ENCODE results near the gene CACNA2D3. TPM values are rescaled to one million over a fixed set of nuclear protein-coding genes. Genes with fewer than 3 reads are reported as not detected.
A peak's percentile ranks its signal among the peaks of the same experiment; 100 is the strongest.

The CACNA2D3 gene
- total and polyA plus RNA-seq, 5 donors = 29.2 to 64.5 (median 42.4) TPM

DNA sequence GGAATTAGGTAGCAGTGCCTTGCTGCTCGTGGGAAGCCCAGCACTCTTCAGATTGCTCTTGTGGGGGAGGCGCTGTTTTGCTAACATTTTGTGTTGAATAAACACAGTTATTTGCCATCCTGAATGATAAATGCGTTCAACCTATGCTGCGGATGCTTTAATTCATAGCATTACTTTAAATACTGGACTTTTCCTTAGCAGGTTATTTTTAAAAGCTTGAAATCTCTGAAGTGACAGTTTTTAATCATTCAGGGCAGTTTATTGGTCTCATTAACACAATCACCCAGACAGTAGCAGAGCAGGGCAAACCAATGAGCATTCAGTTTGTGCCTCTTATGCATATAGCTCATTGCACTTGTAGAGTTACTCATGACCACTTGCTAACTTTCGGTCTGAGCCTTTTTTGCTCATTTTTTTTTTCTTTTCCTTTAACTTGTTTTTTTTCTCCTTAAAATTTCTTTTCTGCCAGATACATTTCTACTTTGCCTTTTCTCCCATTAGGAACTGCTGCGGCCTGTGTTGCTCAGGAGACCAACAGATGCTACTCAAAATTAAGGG is 5.2 kb downstream of the CACNA2D3 start:
- H3K27ac ChIP-seq (ENCODE audit: low read length) = no peak overlapping the region
- H3K9me3 ChIP-seq (ENCODE audit: control insufficient read depth, low read length) = no peaks in the 10 kb centered on the region
- WGBS = 86% methylated on average over 6 of the region's 6 CpGs
- intact Hi-C loops (cut with DNase I) = no loop called here
- no peak for DNase-seq
- H3K4me1 ChIP-seq (ENCODE audit: control insufficient read depth, insufficient read depth, low read length) = peaks cover 7% of the 10 kb centered on the region
- H3K4me3 ChIP-seq (ENCODE audit: low read length) = no peak overlapping the region
- ATAC-seq = no peak
- no peaks in the 10 kb centered on the region for H3K27me3 ChIP-seq (ENCODE audit: control insufficient read depth, insufficient read depth)

DNA sequence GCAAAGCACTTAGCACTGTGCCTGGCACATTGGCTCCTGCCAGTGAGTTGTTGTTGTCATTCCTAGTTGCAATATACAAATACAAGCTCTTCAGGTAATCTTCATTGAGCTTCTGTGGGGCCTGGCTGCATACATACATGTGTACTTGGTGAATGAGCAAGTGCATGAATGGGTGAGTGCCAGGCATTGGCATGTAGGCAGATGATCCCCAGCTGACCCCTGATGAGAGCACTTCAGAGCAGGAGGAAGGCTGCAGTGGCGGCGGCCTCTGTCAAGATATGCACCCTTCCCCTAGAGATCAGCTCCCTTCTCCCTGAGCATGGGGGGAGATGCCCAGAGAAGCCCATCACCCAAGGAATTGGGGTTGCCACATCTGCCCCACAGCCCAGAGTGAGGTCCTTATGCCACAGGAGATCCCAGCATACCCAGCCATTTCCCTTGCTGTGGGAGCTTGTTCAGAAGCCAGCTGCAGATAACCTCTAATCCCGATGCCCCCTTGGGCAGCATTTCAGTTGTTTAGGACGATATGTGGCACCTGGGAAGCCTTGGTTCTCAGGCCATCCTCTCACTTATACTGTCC is 8.8 kb downstream of the CACNA2D3 start:
- 69% methylated on average over 4 of the region's 4 CpGs for WGBS
- ATAC-seq = peak in 1 of 2 donors; percentile 27
- Histone ChIP-seq H3K27ac (ENCODE audit: low read length) (no peak overlapping the region), H3K4me3 (ENCODE audit: low read length) (no peak overlapping the region), H3K27me3 (ENCODE audit: control insufficient read depth, insufficient read depth) (no peaks in the 10 kb centered on the region), H3K4me1 (ENCODE audit: control insufficient read depth, insufficient read depth, low read length) (peaks cover 9% of the 10 kb centered on the region), H3K9me3 (ENCODE audit: control insufficient read depth, low read length) (no peaks in the 10 kb centered on the region)
- no peak for DNase-seq
- intact Hi-C loops (cut with DNase I) = no loop called here

DNA sequence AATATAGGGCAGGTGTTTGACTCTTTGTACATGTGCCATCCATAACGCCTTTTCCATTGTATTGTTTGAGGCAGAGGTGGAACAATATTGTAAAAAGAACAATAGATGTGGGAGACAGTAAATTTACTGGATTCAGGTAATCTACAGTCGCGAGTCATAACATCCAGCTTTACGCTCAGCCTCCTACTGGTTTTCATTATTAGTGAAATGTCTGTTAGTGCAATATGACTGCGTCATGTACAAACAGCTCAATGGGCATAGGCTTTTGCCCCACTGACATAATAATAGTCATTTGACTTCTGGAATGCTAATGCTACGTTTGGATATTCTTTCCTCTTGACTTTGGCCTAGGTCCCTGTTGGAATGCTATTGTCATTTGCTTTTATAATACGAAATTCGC is 9.5 kb downstream of the CACNA2D3 start:
- Histone ChIP-seq H3K27me3 (ENCODE audit: control insufficient read depth, insufficient read depth) (no peaks in the 10 kb centered on the region), H3K4me1 (ENCODE audit: control insufficient read depth, insufficient read depth, low read length) (peaks cover 9% of the 10 kb centered on the region), H3K4me3 (ENCODE audit: low read length) (no peak overlapping the region), H3K9me3 (ENCODE audit: control insufficient read depth, low read length) (no peaks in the 10 kb centered on the region), H3K27ac (ENCODE audit: low read length) (no peak overlapping the region)
- intact Hi-C loops (cut with DNase I) = no loop called here
- WGBS = 80% methylated on average over 8 of the region's 8 CpGs
- ATAC-seq (no peak), DNase-seq (no peak)

DNA sequence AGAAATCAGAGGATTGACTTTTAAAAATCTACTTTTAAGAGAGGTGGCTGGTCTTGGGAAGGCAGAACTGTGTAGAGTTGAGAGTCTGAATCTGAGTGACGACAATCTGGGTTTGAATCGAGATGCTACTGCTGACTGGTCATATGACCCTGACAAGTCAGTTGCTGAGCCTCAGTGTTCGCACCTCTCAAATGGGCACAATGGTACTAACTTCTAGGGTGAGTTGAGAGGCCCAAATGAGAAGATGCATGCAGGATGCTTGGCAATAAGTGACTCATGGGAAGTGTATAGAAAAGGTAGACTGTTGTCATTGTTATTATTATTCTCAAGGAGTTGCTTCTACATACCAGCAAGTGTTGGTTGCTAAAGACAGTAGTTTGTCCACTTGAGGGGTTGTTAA is 10.3 kb downstream of the CACNA2D3 start:
- H3K27me3 ChIP-seq (ENCODE audit: control insufficient read depth, insufficient read depth) = no peaks in the 10 kb centered on the region
- H3K4me3 ChIP-seq (ENCODE audit: low read length) = no peak overlapping the region
- DNase-seq (no peak), ATAC-seq (no peak)
- H3K9me3 ChIP-seq (ENCODE audit: control insufficient read depth, low read length) = no peaks in the 10 kb centered on the region
- intact Hi-C loops (cut with DNase I) = no loop called here
- 85% methylated on average over 3 of the region's 3 CpGs for WGBS
- H3K4me1 ChIP-seq (ENCODE audit: control insufficient read depth, insufficient read depth, low read length) = peaks cover 9% of the 10 kb centered on the region
- no peak overlapping the region for H3K27ac ChIP-seq (ENCODE audit: low read length)

DNA sequence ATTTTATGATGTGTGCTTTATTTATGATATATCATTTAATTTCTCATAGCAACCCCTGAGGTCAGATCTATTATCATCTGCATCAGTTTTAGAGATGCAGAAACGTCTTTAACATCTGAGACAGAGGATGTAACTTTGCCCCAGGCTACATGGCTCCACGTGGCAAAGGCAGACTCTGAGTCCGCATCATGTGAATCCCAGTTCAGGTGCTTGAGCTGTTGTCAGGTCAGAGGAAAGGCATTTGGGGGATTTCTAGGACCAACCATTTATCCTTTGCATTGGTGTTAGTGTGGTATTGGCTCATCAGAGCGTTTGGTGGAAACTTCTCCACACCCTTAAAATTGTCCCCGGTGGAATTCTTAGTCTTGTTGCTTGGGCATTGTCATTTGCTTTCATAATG is 10.8 kb downstream of the CACNA2D3 start:
- no peak for ATAC-seq
- DNase-seq = no peak
- WGBS = 65% methylated on average over 5 of the region's 5 CpGs
- no peaks in the 10 kb centered on the region for H3K9me3 ChIP-seq (ENCODE audit: control insufficient read depth, low read length)
- no peak overlapping the region for H3K4me3 ChIP-seq (ENCODE audit: low read length)
- intact Hi-C loops (cut with DNase I) = no loop called here
- no peak overlapping the region for H3K27ac ChIP-seq (ENCODE audit: low read length)
- H3K4me1 ChIP-seq (ENCODE audit: control insufficient read depth, insufficient read depth, low read length) = peaks cover 9% of the 10 kb centered on the region
- no peaks in the 10 kb centered on the region for H3K27me3 ChIP-seq (ENCODE audit: control insufficient read depth, insufficient read depth)

DNA sequence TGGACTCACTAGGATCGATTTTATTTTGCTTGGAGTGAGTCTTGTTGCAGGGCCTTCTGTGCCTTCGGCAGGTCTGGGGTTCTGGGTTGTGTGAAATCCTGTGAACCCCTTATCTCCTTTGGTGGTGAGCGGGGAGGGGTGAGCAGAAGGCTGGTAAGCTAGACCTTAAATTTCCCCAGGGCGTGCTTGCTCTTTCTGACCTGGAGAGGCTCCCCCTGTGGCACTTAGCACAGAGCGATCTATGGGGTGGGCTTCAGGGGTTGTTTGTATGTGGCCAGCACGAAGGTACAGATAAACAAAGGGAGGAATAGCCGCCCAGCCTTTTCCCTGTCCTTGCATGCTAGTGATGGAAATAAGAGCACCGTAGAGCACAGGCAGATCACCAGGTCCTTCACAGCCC is 11.8 kb downstream of the CACNA2D3 start:
- no peaks in the 10 kb centered on the region for H3K27me3 ChIP-seq (ENCODE audit: control insufficient read depth, insufficient read depth)
- intact Hi-C loops (cut with DNase I) = no loop called here
- no peaks in the 10 kb centered on the region for H3K9me3 ChIP-seq (ENCODE audit: control insufficient read depth, low read length)
- no peak for ATAC-seq
- no peak for DNase-seq
- H3K4me3 ChIP-seq (ENCODE audit: low read length) = no peak overlapping the region
- peaks cover 9% of the 10 kb centered on the region for H3K4me1 ChIP-seq (ENCODE audit: control insufficient read depth, insufficient read depth, low read length)
- 71% methylated on average over 8 of the region's 8 CpGs for WGBS
- no peak overlapping the region for H3K27ac ChIP-seq (ENCODE audit: low read length)

DNA sequence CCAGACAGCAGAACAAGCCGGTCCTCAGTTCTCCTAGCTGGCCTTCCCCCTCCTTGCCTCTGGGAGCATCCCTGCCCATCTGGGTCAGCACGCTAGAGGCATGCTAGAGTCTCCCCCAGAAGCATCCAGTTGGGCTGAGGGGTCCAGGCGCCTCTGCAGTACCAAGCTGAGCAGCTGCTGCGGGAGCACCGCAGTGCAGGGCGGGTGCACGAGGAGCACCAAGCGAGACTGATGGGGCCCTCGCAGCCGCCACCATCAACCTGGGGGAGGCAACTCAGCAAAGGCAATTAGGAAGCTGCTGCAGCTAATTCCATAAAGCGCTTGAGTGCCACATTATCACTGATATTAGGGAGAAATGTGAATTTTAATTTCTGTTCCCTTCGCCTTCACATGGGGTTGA is 12.4 kb downstream of the CACNA2D3 start:
- H3K4me1 ChIP-seq (ENCODE audit: control insufficient read depth, insufficient read depth, low read length) = peaks cover 9% of the 10 kb centered on the region

DNA sequence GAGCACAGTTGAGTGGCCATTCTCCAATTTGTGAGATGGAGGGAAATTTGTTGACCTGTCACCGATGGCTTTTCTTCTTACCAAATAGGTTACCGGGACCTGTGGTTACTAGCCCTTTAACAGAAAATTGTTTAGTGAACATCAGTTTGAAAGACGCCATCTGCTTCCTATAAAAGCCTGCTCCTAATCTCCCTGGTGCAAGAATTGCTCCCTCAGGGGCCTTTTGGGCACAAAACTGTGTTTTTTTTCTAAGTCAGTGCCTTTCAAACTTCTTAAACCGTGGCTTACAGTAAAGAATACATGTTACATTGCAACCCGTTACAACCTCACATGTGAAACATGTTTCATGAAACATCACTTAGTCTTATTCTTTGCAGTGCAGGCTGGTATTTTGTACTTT is 15.0 kb downstream of the CACNA2D3 start:
- no peaks in the 10 kb centered on the region for H3K9me3 ChIP-seq (ENCODE audit: control insufficient read depth, low read length)
- no peak overlapping the region for H3K4me3 ChIP-seq (ENCODE audit: low read length)
- no peak for ATAC-seq
- 60% methylated on average over 5 of the region's 5 CpGs for WGBS
- DNase-seq = no peak
- no peaks in the 10 kb centered on the region for H3K27me3 ChIP-seq (ENCODE audit: control insufficient read depth, insufficient read depth)
- intact Hi-C loops (cut with DNase I) = no loop called here
- peaks cover 5% of the 10 kb centered on the region for H3K4me1 ChIP-seq (ENCODE audit: control insufficient read depth, insufficient read depth, low read length)
- no peak overlapping the region for H3K27ac ChIP-seq (ENCODE audit: low read length)

More for the DNA sequence above, 12.4 kb downstream of the CACNA2D3 start:
- WGBS = 88% methylated on average over 12 of the region's 12 CpGs
- Histone ChIP-seq H3K27me3 (ENCODE audit: control insufficient read depth, insufficient read depth) (no peaks in the 10 kb centered on the region), H3K4me3 (ENCODE audit: low read length) (no peak overlapping the region), H3K9me3 (ENCODE audit: control insufficient read depth, low read length) (no peaks in the 10 kb centered on the region), H3K27ac (ENCODE audit: low read length) (no peak overlapping the region)
- no peak for DNase-seq
- ATAC-seq = no peak
- intact Hi-C loops (cut with DNase I) = no loop called here

DNA sequence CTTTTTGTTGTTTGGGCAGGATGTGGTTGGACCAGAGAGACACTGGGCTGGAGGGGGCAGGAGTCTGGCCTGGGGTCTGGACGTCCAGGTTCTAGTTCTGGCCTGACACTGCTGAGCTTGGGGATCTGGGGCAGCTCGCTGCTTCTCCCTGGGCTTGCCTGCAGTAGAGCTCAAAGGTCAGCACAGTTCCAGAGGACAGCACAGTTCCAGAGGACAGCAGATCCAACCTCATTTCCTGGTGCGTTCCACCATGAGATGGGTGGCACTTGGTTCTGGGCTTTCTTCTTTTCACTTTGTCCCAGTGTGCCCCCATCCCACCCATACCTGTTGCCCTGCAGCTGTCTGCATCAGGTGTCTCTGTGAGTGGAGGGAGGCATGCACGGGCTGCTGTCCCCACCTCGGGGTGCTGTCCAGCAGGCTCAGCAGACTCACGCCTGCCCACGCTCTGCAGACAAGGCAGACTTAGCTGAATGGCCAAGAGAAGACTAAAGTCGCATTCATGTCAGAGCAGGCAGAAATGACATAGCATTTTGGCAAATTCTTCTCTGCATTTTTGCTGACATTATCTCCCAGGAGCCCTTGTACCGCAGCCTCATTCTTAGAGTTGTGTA is 16.7 kb downstream of the CACNA2D3 start:
- H3K27me3 ChIP-seq (ENCODE audit: control insufficient read depth, insufficient read depth) = no peaks in the 10 kb centered on the region
- WGBS = 46% methylated on average over 9 of the region's 9 CpGs
- H3K4me1 ChIP-seq (ENCODE audit: control insufficient read depth, insufficient read depth, low read length) = peaks cover 5% of the 10 kb centered on the region
- no peak overlapping the region for H3K27ac ChIP-seq (ENCODE audit: low read length)
- H3K4me3 ChIP-seq (ENCODE audit: low read length) = no peak overlapping the region
- peak; percentile 43 to 65 for ATAC-seq
- no peaks in the 10 kb centered on the region for H3K9me3 ChIP-seq (ENCODE audit: control insufficient read depth, low read length)
- intact Hi-C loops (cut with DNase I) = no loop called here
- peak in 2 of 3 donors; percentile 59 to 61 for DNase-seq

DNA sequence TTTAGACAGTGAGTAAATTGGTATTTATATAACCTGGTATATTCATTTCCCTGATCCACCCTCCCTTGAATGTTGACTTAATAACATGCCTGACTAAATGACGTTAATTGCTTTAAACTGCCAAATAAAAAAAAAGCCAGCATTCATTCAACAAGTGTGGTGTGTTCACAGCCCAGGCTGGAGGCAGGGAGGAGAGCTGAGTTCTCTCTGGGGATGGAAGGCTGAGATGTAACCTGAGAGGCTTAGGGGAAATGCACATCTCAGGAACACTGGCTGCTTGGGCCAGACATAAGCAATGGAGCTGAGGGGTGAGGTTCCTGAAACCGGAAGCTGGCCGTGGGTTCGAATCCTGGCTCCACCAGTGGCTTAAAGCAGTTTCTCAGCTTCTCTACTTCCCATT is 17.3 kb downstream of the CACNA2D3 start:
- ATAC-seq = no peak
- no peak overlapping the region for H3K27ac ChIP-seq (ENCODE audit: low read length)
- H3K4me3 ChIP-seq (ENCODE audit: low read length) = no peak overlapping the region
- no peak for DNase-seq
- WGBS = 69% methylated on average over 4 of the region's 4 CpGs
- H3K27me3 ChIP-seq (ENCODE audit: control insufficient read depth, insufficient read depth) = no peaks in the 10 kb centered on the region
- peaks cover 5% of the 10 kb centered on the region for H3K4me1 ChIP-seq (ENCODE audit: control insufficient read depth, insufficient read depth, low read length)
- no peaks in the 10 kb centered on the region for H3K9me3 ChIP-seq (ENCODE audit: control insufficient read depth, low read length)
- intact Hi-C loops (cut with DNase I) = loop anchor here in 1 of 4 donors (10.0 kb wide), 2 partner anchors 195 to 235 kb away; no protein-coding TSS in a partner anchor

DNA sequence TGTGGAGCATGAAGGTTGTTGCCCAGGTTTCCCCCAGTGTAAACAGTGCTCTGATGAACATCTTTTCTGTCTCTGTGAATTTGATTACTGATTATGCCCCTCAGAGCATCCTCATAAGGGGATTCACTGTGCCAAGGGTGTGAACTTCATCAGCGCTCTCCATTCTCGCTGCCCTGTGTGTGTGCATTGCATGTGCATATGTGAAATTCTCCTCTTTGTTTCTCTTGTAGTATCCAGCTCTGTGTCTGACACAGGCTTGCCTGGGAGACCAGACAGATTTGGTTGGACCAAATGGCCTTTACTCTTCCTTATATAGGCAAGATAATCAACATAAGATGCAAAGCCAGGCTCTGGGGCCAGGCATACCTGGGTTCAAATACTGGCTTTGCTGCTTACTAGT is 21.9 kb downstream of the CACNA2D3 start:
- no peaks in the 10 kb centered on the region for H3K9me3 ChIP-seq (ENCODE audit: control insufficient read depth, low read length)
- WGBS = 90% methylated on average over 2 of the region's 2 CpGs
- ATAC-seq = no peak
- H3K27me3 ChIP-seq (ENCODE audit: control insufficient read depth, insufficient read depth) = no peaks in the 10 kb centered on the region
- H3K4me1 ChIP-seq (ENCODE audit: control insufficient read depth, insufficient read depth, low read length) = peaks cover 3% of the 10 kb centered on the region
- H3K4me3 ChIP-seq (ENCODE audit: low read length) = no peak overlapping the region
- no peak for DNase-seq
- H3K27ac ChIP-seq (ENCODE audit: low read length) = no peak overlapping the region
- intact Hi-C loops (cut with DNase I) = loop anchor here in 1 of 4 donors (10.0 kb wide), 2 partner anchors 199 to 231 kb away; no protein-coding TSS in a partner anchor
